ENCODE results near the gene TNFRSF21.
A peak's percentile ranks its signal among the peaks of the same experiment; 100 is the strongest.

TNFRSF21 gene

GRCh38 chr6:47245745-47246371 is 63.8 kb downstream of the TNFRSF21 start:
- no peak overlapping the region for H3K4me3 ChIP-seq (ENCODE audit: control insufficient read depth, low read depth, low read length)
- no peak for TF ChIP-seq CTCF (IDR thresholded peaks at IDR 0.05; ENCODE audit: control insufficient read depth, insufficient read depth, low read depth, low read length, missing control alignments)
- DNase-seq (ENCODE audit: low read depth), result no peak

- TF ChIP-seq CTCF (IDR thresholded peaks at IDR 0.05; ENCODE audit: control insufficient read depth, insufficient read depth, low read depth, low read length, missing control alignments), result no peak
- H3K4me3 ChIP-seq (ENCODE audit: control insufficient read depth, low read depth, low read length), result no peak overlapping the region; the same call in 1 of the 2 replicates
- peak; percentile 73 for DNase-seq (ENCODE audit: low read depth)
These were observed 67.0 kb downstream of the TNFRSF21 start for GRCh38 chr6:47242483-47243386.

GRCh38 chr6:47241742-47242482 is 67.8 kb downstream of the TNFRSF21 start:
- peak; percentile 1 for TF ChIP-seq CTCF (IDR thresholded peaks at IDR 0.05; ENCODE audit: control insufficient read depth, insufficient read depth, low read depth, low read length, missing control alignments)
- no peak overlapping the region for H3K4me3 ChIP-seq (ENCODE audit: control insufficient read depth, low read depth, low read length)
- peak; percentile 5 for DNase-seq (ENCODE audit: low read depth)

- DNase-seq (ENCODE audit: low read depth), result no peak
- no peak for TF ChIP-seq CTCF (IDR thresholded peaks at IDR 0.05; ENCODE audit: control insufficient read depth, insufficient read depth, low read depth, low read length, missing control alignments)
- H3K4me3 ChIP-seq (ENCODE audit: control insufficient read depth, low read depth, low read length), result no peak overlapping the region
These were observed 69.3 kb downstream of the TNFRSF21 start for GRCh38 chr6:47240277-47240890.

GRCh38 chr6:47239546-47239945 is 70.2 kb downstream of the TNFRSF21 start:
- no peak for TF ChIP-seq CTCF (IDR thresholded peaks at IDR 0.05; ENCODE audit: control insufficient read depth, insufficient read depth, low read depth, low read length, missing control alignments)
- no peak for DNase-seq (ENCODE audit: low read depth)
- no peak overlapping the region for H3K4me3 ChIP-seq (ENCODE audit: control insufficient read depth, low read depth, low read length)

- H3K4me3 ChIP-seq (ENCODE audit: control insufficient read depth, low read depth, low read length), result no peak overlapping the region
- no peak for TF ChIP-seq CTCF (IDR thresholded peaks at IDR 0.05; ENCODE audit: control insufficient read depth, insufficient read depth, low read depth, low read length, missing control alignments)
- no peak for DNase-seq (ENCODE audit: low read depth)
These were observed 71.2 kb downstream of the TNFRSF21 start for GRCh38 chr6:47238456-47238995.

Data from AG09309 (cell line).